Esophagus (tissue), 2 donors: ENCODE measurements around the gene MPZL2. TPM values are rescaled to one million over a fixed set of nuclear protein-coding genes. Genes with fewer than 3 reads are reported as not detected.

Source experiments
- H3K27ac ChIP-seq, 2 donors: one replicate each; pipeline ENCODE4 v1.5.1; 2013; ENCODE audit warnings: low read depth in 2 of 2, mild to moderate bottlenecking in 2 of 2, inconsistent platforms in 1 of 2, low read length in 1 of 2, moderate library complexity in 1 of 2
- H3K27me3 ChIP-seq, 2 donors: one replicate each; pipeline ENCODE4 v1.6.1; 2013; ENCODE audit warnings: low read length in 2 of 2, control low read depth in 1 of 2, mild to moderate bottlenecking in 1 of 2; ENCODE audit not compliant: insufficient read depth in 2 of 2, control insufficient read depth in 1 of 2
- H3K36me3 ChIP-seq, 2 donors: one replicate each; pipeline ENCODE4 v1.6.1; 2013; ENCODE audit warnings: low read length in 1 of 2; ENCODE audit not compliant: control insufficient read depth in 2 of 2, insufficient read depth in 2 of 2
- H3K4me1 ChIP-seq, 2 donors: one replicate each; pipeline ENCODE4 v1.6.1; 2013; ENCODE audit warnings: low read length in 1 of 2; ENCODE audit not compliant: control insufficient read depth in 2 of 2, insufficient read depth in 2 of 2
- H3K4me3 ChIP-seq, 2 donors: one replicate each; pipeline ENCODE4 v1.5.1; 2013; ENCODE audit warnings: low read length in 2 of 2, mild to moderate bottlenecking in 2 of 2, low read depth in 1 of 2, moderate library complexity in 1 of 2
- H3K9me3 ChIP-seq, 2 donors: one replicate each; pipeline ENCODE4 v1.6.1; 2013; ENCODE audit warnings: mild to moderate bottlenecking in 2 of 2, low read depth in 1 of 2, low read length in 1 of 2, moderate library complexity in 1 of 2; ENCODE audit not compliant: control insufficient read depth in 2 of 2, insufficient read depth in 1 of 2
- whole genome bisulfite sequencing, 2 donors: extraction: QIAGEN DNeasy Blood & Tissue Kit; methylation state at CpG; one replicate each; pipeline ENCODE4 v1.1.7; 2013; 5-methylcytosine and 5-hydroxymethylcytosine counted together
- polyA plus RNA-seq, 2 donors: library from polyadenylated mRNA; stranded (reverse); fragments of 200-250 nt; gene quantifications; one replicate each; pipeline ENCODE4 v1.2.3, GENCODE V29; 2013
- donor health status: healthy with polysubstance abuse.
- donor health status: Bipolar disorder and iron deficiency.

MPZL2 gene
- polyA plus RNA-seq, 2 donors, result 150 to 185 TPM

GRCh38 chr11:118304568-118305248, 40.6 kb upstream of the MPZL2 start, which contains the start of gene CD3E:
TSS of gene CD3E (plus strand) at chr11:118304730. CDS start at chr11:118304953, 223 bp downstream.
- H3K4me1 ChIP-seq, result no peaks in the 10 kb centered on the region
- peak within 1 kb of the TSS in 1 of 2 donors; percentile 10 for H3K27ac ChIP-seq
- 67 to 76% methylated on average over 8 of the region's 8 CpGs for WGBS, 2 donors
- H3K36me3 ChIP-seq, result no peaks in the 10 kb centered on the region
- no peaks in the 10 kb centered on the region for H3K9me3 ChIP-seq
- H3K4me3 ChIP-seq, result peak within 1 kb of the TSS in 1 of 2 donors; percentile 16
- no peaks in the 10 kb centered on the region for H3K27me3 ChIP-seq

GRCh38 chr11:118304227-118304567, 40.1 kb upstream of the MPZL2 start:
- Histone ChIP-seq H3K27ac (no peak overlapping the region), H3K27me3 (no peaks in the 10 kb centered on the region), H3K4me3 (no peak overlapping the region), H3K36me3 (no peaks in the 10 kb centered on the region), H3K4me1 (no peaks in the 10 kb centered on the region), H3K9me3 (no peaks in the 10 kb centered on the region)
- WGBS, 2 donors, result 78 to 82% methylated on average over 1 of the region's 1 CpG

DNA sequence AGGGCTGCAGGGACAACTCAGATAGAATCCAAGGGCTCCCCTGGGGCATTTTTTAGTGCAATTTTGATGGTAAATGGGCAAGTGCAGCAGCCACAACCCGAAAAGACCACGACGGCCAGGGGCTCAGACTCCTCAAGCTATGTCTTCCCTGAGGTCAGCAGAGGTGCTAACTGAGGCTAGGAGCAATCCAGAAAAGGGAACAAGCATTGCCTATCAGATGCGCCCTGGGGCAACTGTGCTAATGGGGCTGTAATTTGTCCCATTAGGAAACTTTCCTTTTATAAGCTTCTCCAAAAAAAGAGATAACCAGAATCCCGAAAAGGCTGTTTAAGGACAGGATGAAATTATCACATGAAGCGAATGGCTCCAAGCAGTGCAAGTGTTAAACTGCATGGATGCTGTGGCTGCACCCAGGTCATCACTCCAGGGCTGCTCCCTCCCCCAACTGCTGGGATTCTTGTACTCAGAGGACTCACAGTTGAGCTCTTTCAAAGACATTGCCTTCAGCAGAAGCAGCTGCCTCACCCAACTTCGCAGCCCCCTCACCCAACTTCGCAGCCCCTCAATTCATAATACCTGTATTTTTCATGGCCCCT, 37.6 kb upstream of the MPZL2 start:
- H3K4me1 ChIP-seq, result no peaks in the 10 kb centered on the region
- H3K4me3 ChIP-seq, result no peak overlapping the region
- no peak overlapping the region for H3K27ac ChIP-seq
- H3K27me3 ChIP-seq, result no peaks in the 10 kb centered on the region
- no peaks in the 10 kb centered on the region for H3K9me3 ChIP-seq
- no peaks in the 10 kb centered on the region for H3K36me3 ChIP-seq
- WGBS, 2 donors, result 67 to 71% methylated on average over 8 of the region's 8 CpGs

DNA sequence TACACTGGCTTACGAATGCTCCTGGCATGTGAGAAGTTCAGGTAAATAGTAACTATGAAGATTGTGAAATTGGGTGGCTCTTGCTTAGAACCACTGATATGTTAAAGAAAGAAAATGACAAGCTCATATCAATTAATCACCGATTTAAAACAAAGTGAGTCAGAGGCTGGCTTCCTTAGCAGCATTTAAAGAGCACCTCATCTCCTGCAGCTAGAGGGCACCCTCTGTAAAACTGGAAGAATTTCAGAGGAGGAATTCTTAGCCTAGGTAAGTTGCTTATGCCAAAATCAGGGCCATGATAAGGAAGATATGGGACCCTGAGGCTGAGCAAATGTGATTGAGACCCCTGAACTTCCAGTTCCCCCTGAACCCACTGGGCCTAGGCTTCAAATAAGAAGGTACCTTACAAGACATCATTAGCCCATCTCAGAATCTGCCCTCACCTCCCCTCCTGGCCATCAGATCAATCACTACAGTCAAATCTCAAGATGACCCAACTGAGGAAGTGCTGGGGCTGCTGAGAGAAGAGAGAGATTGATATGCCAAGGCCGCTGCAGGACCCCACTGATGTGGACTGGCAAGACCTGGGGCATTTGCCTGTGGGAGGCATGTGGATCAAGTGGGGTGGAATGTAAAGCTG, 31.8 kb upstream of the MPZL2 start:
- Histone ChIP-seq H3K9me3 (no peaks in the 10 kb centered on the region), H3K4me3 (no peak overlapping the region)
- WGBS, 2 donors, result 43% methylated on average over 3 of the region's 3 CpGs

DNA sequence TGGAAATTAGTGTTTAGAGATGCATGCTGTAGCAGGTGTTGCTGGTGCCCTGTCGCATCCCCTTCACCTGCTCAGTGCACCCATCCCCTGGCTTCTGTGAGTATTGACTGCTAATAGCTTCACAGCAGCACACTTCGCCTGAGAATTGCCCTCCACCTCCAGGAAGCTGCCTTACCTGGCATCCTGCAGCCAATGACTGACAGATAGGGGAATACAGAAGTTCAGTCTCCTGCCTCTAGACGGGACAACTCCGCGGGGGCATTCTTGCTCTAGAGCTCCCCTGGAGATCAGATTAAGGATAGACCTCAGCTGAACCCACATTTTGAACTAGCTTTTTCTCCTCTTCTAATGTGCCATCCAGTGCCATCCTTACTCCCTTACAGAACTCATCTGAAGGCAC, 31.1 kb upstream of the MPZL2 start:
- H3K4me1 ChIP-seq, result no peaks in the 10 kb centered on the region
- WGBS, 2 donors, result 67 to 77% methylated on average over 5 of the region's 5 CpGs
- H3K4me3 ChIP-seq, result no peak overlapping the region
- no peaks in the 10 kb centered on the region for H3K27me3 ChIP-seq
- H3K36me3 ChIP-seq, result no peaks in the 10 kb centered on the region
- no peak overlapping the region for H3K27ac ChIP-seq
- H3K9me3 ChIP-seq, result no peaks in the 10 kb centered on the region

More for the DNA sequence above, 31.8 kb upstream of the MPZL2 start:
- Histone ChIP-seq H3K27ac (no peak overlapping the region), H3K4me1 (no peaks in the 10 kb centered on the region), H3K36me3 (no peaks in the 10 kb centered on the region), H3K27me3 (no peaks in the 10 kb centered on the region)

DNA sequence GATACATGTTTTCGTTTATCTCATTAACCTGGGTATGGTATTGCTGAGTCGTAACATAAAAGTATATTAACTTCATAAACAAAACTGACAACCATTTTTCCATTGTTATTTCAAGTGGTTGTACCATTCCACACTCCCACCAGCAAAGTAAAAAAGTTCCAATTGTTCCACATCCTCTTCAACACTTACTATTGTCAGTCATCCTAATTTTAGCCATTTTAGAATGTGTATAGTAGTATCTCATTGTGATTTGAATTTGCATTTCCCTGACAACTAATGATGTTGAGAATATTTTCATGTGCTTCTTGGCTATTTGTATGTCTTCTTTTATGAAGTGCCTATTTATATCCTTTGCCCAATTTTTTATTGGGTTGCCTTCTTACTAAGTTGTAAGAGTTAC, 30.0 kb upstream of the MPZL2 start:
- H3K36me3 ChIP-seq, result no peaks in the 10 kb centered on the region
- no peaks in the 10 kb centered on the region for H3K27me3 ChIP-seq
- 89 to 92% methylated on average over 2 of the region's 2 CpGs for WGBS, 2 donors
- H3K4me3 ChIP-seq, result no peak overlapping the region
- no peaks in the 10 kb centered on the region for H3K4me1 ChIP-seq
- H3K27ac ChIP-seq, result no peak overlapping the region
- no peaks in the 10 kb centered on the region for H3K9me3 ChIP-seq

- no peak overlapping the region for H3K27ac ChIP-seq
- no peaks in the 10 kb centered on the region for H3K4me1 ChIP-seq
- H3K9me3 ChIP-seq, result no peaks in the 10 kb centered on the region
- WGBS, 2 donors, result 59 to 66% methylated on average over 9 of the region's 9 CpGs
- no peaks in the 10 kb centered on the region for H3K27me3 ChIP-seq
- no peaks in the 10 kb centered on the region for H3K36me3 ChIP-seq
- no peak overlapping the region for H3K4me3 ChIP-seq
Observed at GRCh38 chr11:118291477-118292135, 27.5 kb upstream of the MPZL2 start.

- WGBS, 2 donors, result 12 to 14% methylated on average over 9 of the region's 9 CpGs
- peak overlapping the region in 1 of 2 donors; percentile 38 for H3K27ac ChIP-seq
Observed at GRCh38 chr11:118290923-118291322, 26.8 kb upstream of the MPZL2 start.

GRCh38 chr11:118289401-118289800, 25.3 kb upstream of the MPZL2 start:
- Histone ChIP-seq H3K27ac (no peak overlapping the region), H3K27me3 (no peaks in the 10 kb centered on the region), H3K36me3 (no peaks in the 10 kb centered on the region), H3K9me3 (no peaks in the 10 kb centered on the region), H3K4me1 (no peaks in the 10 kb centered on the region), H3K4me3 (no peak overlapping the region)

More at GRCh38 chr11:118290923-118291322, 26.8 kb upstream of the MPZL2 start:
- Histone ChIP-seq H3K4me3 (no peak overlapping the region), H3K4me1 (no peaks in the 10 kb centered on the region), H3K36me3 (no peaks in the 10 kb centered on the region), H3K27me3 (no peaks in the 10 kb centered on the region), H3K9me3 (no peaks in the 10 kb centered on the region)
